Testis (tissue), 3 donors: ENCODE results near the gene TNRC6A. TPM values are rescaled to one million over a fixed set of nuclear protein-coding genes. Genes with fewer than 3 reads are reported as not detected.

Experiments
- DNase-seq: peaks from one replicate; pipeline ENCODE4 v3.0.0-alpha.2; 2019
- H3K27ac ChIP-seq, 2 donors: fragments of 200-600 bp; sonication (generic); one replicate each; pipeline ENCODE4 v1.5.1; 2019
- H3K27me3 ChIP-seq: fragments of 200-600 bp; sonication (generic); one replicate; pipeline ENCODE4 v1.5.1; 2019
- H3K36me3 ChIP-seq: fragments of 200-600 bp; sonication (generic); one replicate; pipeline ENCODE4 v1.5.1; 2017; ENCODE audit warnings: low read depth; ENCODE audit errors: missing control alignments
- H3K4me1 ChIP-seq: fragments of 200-600 bp; sonication (generic); one replicate; pipeline ENCODE4 v1.5.1; 2019
- H3K4me3 ChIP-seq, 2 donors: fragments of 200-600 bp; sonication (generic); one replicate each; pipeline ENCODE4 v1.5.1; 2017 to 2019
- H3K9me3 ChIP-seq: fragments of 200-600 bp; sonication (generic); one replicate; pipeline ENCODE4 v1.5.1; 2017
- CTCF ChIP-seq, 3 experiments: fragments of 450-650 bp in 2 of 3; fragments of 200-600 bp in 1 of 3; sonication (generic) in 1 of 3; IDR thresholded peaks; one replicate each; pipeline ENCODE4 v1.5.1; 2016 to 2019; ENCODE audit warnings: antibody characterized with exemption in 3 of 3, mild to moderate bottlenecking in 2 of 3, moderate library complexity in 1 of 3
- POLR2A ChIP-seq: fragments of 450-650 bp; IDR thresholded peaks from one replicate; pipeline ENCODE4 v1.6.1; 2017; ENCODE audit warnings: antibody characterized with exemption, mild to moderate bottlenecking, moderate library complexity
- WGBS, 2 donors: methylation state at CpG; one replicate each; pipeline ENCODE4 v1.1.5; 2018; 5-methylcytosine and 5-hydroxymethylcytosine counted together
- intact Hi-C: fragments of 100-400 bp; cut with DNase I; formaldehyde crosslinking; loops from one replicate; pipeline ENCODE4 v1.15.1; 2023; ENCODE audit warnings: low total_unique reads
- polyA plus RNA-seq: library from polyadenylated mRNA; stranded (reverse); fragments of 350-450 nt; fragmentation: Illumina TruSeq; extraction: RNeasy Lipid Tissue Mini Kit (QIAGEN cat#74804); gene quantifications from one replicate; pipeline ENCODE4 v1.2.3, GENCODE V29; 2014; ENCODE audit warnings: low read depth, low replicate concordance; ENCODE audit not compliant: insufficient read depth
- total RNA-seq, 2 donors: library from RNA; depleted of rRNA; stranded (reverse); fragments of >200 nt; gene quantifications; one replicate each; pipeline ENCODE4 v1.2.3, GENCODE V29; 2016

The TNRC6A gene
- total and polyA plus RNA-seq, 3 donors from 2014 or later = 32.3 to 103 (median 94.1) TPM

- 82 to 94% methylated on average over 1 of the region's 1 CpG for WGBS, 2 donors
- Histone ChIP-seq H3K4me3 (no peak overlapping the region), H3K36me3 (no peaks in the 10 kb centered on the region), H3K9me3 (no peaks in the 10 kb centered on the region), H3K27ac (no peak overlapping the region), H3K27me3 (no peaks in the 10 kb centered on the region), H3K4me1 (no peaks in the 10 kb centered on the region)
- DNase-seq = no peak
- no peak for TF ChIP-seq POLR2A
- no peak for TF ChIP-seq CTCF (IDR thresholded peaks at IDR 0.05)
- intact Hi-C loops = no loop called here
Measured at GRCh38 chr16:24861461-24861860, 132.0 kb downstream of the TNRC6A start.

GRCh38 chr16:24863582-24864437, 134.4 kb downstream of the TNRC6A start:
- no peak for TF ChIP-seq POLR2A
- no peak for TF ChIP-seq CTCF (IDR thresholded peaks at IDR 0.05)
- 86 to 91% methylated on average over 3 of the region's 3 CpGs for WGBS, 2 donors
- Histone ChIP-seq H3K27ac (no peak overlapping the region), H3K36me3 (no peaks in the 10 kb centered on the region), H3K4me3 (no peak overlapping the region), H3K4me1 (no peaks in the 10 kb centered on the region), H3K9me3 (no peaks in the 10 kb centered on the region), H3K27me3 (no peaks in the 10 kb centered on the region)
- no peak for DNase-seq
- intact Hi-C loops = no loop called here

GRCh38 chr16:24869033-24869432, 139.6 kb downstream of the TNRC6A start:
- intact Hi-C loops = no loop called here
- Histone ChIP-seq H3K9me3 (no peaks in the 10 kb centered on the region), H3K27ac (no peak overlapping the region), H3K4me1 (no peaks in the 10 kb centered on the region), H3K36me3 (no peaks in the 10 kb centered on the region), H3K4me3 (no peak overlapping the region), H3K27me3 (no peaks in the 10 kb centered on the region)
- no peak for DNase-seq
- 87 to 88% methylated on average over 8 of the region's 8 CpGs for WGBS, 2 donors
- TF ChIP-seq CTCF (IDR thresholded peaks at IDR 0.05) = no peak
- TF ChIP-seq POLR2A = no peak

GRCh38 chr16:24871891-24872290, 142.4 kb downstream of the TNRC6A start:
- Histone ChIP-seq H3K27ac (no peak overlapping the region), H3K36me3 (no peaks in the 10 kb centered on the region), H3K4me3 (no peak overlapping the region), H3K27me3 (no peaks in the 10 kb centered on the region), H3K4me1 (no peaks in the 10 kb centered on the region), H3K9me3 (no peaks in the 10 kb centered on the region)
- WGBS, 2 donors = 93 to 98% methylated on average over 5 of the region's 5 CpGs
- TF ChIP-seq POLR2A = no peak
- no peak for TF ChIP-seq CTCF (IDR thresholded peaks at IDR 0.05)
- no peak for DNase-seq
- intact Hi-C loops = no loop called here

GRCh38 chr16:24873028-24873427, 143.6 kb downstream of the TNRC6A start:
- Histone ChIP-seq H3K27me3 (no peaks in the 10 kb centered on the region), H3K36me3 (no peaks in the 10 kb centered on the region), H3K4me3 (no peak overlapping the region), H3K27ac (no peak overlapping the region), H3K9me3 (no peaks in the 10 kb centered on the region), H3K4me1 (no peaks in the 10 kb centered on the region)
- WGBS, 2 donors = 67 to 81% methylated on average over 2 of the region's 2 CpGs
- no peak for DNase-seq
- TF ChIP-seq POLR2A (no peak), CTCF (IDR thresholded peaks at IDR 0.05) (no peak)
- intact Hi-C loops = no loop called here
